GM18907 (cell line): ENCODE data around the gene APCDD1L.
"Not testable (repeated sequence)": the region's sequence is repeated elsewhere in the genome, so short reads cannot be mapped to it uniquely, and the experiment has no call there.

Experiments used
- ATAC-seq: cut with Tn5 transposase; IDR thresholded peaks from one replicate; pipeline ENCODE4 v1.9.1; 2021; ENCODE audit warnings: mild to moderate bottlenecking, moderate library complexity; ENCODE audit not compliant: unreplicated experiment

APCDD1L gene

DNA sequence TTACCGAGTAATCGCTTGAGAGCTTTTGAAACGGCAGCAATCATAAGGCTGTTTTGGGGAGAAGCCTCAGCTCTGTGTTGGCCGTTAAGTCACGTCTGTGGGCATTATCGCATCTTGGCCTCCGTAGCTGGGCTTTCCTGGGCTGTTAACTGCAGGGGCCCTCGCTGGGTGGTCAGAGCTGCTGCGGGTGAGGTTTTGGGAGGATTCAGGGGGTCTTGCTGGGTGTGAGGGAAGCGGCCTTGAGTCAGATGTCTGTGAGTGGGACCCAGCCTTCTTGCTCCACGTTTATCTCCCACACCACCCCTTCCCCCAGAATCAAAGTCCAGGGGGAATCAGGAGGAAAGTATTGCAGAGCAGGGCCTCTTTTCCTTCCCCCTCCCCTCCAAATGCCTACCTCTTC, 3.2 kb upstream of the APCDD1L start:
- ATAC-seq: no peak

DNA sequence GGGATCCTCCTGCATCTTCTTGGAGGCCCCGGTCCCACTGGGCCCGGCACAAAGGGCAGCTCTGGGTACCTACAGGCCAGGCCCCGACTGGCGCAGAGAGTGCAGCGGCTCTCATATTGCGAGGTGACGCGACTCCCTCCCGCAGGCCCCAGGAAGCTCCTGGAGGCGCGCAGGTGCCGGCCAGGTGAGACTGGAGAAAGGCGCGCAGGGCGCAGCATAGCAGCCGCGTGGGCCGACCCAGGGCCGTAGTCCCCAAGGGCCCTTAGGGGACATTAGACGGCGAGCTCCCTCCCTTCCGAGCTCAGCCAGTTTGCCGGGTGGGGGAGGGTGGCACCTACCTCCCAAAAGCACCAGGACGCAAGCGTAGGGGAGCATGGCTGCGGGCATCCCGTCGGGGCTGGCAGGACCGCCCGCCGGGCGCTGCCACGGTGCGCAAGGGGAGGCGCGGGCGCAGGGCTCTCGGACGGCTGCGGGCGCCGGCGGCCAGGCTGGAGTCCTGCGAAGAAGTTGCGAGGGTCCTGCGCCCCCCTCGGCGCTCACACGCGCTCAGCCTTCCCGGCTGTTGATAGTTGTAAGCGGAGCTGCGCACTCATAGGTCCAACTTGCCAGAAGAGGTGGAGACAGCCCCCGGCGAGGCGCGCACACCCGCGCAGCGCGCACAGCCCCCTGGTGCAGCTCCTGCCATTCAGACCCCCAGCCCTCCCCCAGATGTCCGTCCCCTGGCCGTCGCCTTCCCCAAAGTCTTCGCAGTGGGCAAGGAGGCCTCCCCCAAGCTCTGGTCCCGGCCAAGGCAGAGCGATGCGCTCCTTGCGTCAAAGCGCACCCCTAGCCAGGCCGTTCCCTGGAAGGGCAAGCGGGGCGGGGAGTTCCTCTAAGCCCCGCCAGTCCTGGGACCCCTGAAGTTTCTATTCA, 622 bp downstream of the APCDD1L start:
- no peak for ATAC-seq

DNA sequence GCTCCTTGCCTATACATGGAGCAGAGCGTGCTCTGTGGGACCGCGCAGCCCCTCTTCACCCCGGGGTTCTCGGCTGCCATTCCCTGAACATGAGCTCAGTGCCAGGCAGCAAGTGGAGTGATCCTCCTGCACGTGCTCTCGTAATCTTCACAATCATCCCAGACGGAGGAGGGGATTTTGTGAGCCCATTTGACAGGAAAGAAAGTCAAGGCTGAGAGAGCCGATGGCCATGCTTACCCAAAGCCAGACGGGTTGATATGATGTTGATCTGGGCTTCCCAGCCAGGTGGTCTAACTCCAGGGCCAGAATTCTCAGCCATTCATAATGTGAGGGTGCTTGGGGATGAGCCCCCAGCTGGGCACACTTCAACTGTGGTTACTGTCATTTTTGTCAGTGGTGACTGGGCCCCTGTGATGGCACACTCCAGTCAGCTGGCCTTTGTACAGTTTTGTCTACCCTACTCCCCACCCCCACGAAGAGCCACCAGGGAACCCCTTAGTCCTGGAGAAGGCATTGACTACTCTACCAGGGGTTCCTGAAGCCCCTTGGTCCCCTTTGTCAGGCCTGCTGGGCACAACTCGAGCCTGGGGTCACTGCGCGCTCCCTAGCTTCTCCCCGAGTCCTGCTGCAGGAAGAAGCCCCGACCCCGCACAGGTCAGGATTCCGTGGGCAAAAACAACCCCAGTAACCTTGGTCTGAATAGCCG, 1.5 kb downstream of the APCDD1L start:
- ATAC-seq: no peak

DNA sequence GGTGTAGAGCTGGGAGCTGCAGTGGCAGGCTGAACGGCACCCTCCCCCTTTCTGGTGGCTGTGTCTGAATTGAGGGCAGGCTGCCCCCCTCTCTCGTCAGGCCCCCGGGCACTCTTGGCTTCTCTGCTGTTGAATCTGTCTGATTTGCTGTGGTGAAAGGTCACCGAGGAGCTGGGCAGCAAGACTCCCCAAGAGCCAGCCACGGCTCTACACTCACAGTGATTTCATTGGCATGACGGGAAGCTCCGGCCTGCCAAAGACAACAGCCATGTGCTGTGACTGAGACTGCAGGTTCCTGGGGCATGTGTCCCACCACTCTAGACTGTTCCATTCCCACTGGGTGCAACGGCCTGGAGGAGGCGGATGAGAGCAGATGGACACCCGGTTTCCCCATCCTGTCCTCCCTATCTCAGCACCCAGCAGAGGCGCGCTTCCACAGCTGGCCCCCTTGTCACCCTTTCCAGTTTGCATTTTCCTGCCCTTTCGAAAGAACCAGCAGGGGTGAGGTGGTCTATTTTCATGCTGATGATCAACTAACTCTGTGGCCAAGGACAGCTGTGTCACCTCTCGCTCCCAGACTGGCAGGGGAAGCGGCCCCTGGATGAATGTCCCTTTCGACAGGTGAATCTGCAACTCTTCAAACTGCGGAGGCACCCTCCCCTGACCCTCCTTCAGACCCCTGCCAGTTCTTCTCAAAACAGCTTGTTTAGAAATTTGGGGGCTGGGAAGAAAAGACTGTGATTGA, 2.2 kb downstream of the APCDD1L start:
- no peak for ATAC-seq

DNA sequence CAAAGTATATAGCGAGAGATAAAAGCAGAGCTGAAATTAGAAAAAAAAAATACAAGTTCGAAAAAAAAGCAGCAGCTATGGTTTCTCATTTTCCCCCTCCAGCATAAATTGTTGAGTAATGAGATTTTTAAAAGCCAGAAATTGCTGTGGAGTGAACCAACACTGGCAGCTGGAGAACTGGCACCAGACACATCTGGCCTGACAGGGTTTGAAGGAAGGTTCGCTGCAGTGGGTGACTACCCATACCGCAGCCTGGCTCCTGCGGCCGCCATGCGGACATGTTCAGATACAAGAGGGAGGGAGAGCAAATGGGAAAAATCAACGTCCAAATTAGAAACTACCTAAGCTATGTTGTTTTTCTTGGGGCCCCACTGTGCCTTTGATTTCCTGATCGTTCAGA, 3.3 kb downstream of the APCDD1L start:
- ATAC-seq: no peak

DNA sequence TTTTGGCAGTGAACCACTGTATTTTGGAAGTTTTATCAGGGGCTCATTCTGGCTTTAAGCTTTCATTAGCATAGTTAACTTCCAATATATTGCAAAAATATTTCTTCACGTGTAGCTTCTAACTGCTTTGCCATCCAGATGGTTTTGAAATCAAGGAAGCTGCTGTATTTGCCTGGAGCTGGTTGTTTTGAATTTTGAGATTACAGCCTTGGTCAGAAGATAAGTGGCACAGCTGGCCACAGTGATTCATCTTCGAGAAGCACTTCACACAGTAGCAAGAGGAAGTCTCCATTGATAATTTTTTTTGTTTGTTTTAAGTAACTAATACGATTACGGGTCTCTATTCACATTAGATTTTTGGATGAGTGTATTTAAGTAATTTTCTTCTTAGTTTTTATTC, 3.8 kb downstream of the APCDD1L start:
- no peak for ATAC-seq

DNA sequence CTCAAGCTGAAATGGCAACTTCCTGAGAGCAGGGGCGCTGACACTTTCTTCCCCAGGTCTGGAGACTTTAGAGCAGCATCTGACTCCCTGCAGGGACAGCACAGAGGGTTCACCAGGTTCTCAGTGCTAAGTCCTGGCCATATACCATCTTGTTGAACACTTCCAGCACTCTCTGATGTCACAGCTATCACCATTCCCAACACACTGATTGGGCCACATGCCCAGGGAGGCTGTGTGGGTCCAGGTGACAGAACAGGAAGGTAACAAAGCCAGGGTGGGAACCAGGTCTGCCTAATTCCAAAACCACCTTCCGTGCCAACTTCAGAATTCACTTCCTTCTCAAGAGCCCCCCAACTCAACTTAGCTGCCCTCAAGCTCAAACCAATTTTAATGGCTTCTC, 4.3 kb downstream of the APCDD1L start:
- ATAC-seq: no peak

DNA sequence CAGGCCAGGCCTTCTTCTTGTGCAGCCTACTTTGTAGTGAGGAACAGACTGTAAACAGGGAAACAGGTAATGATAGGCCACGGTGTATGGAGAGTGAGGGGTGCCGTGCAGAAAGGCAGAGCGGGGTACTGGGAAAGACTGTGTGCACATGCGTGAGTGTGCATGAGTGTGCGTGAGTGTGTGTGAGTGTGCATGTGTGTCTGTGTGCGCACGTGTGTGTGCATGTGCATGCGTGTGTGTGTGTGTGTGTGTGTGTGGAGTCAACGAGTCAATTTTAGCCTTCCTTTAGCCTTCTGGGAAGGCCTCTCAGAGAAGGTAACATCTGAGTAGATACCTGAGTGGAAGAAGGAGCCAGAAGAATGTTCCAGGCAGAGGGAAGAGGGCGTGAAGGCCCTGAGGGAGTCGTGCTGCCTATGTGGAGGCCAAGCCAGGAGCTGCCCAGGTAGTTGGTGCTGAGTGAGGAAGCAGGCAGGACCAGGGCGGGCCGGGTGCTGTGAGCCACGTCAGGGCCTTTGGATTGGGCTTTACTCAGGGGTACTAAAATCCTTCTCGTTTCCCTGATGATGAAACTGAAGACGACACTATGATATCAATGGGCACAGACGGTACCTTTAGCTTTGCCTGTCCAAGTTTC, 6.3 kb downstream of the APCDD1L start:
- no peak for ATAC-seq

DNA sequence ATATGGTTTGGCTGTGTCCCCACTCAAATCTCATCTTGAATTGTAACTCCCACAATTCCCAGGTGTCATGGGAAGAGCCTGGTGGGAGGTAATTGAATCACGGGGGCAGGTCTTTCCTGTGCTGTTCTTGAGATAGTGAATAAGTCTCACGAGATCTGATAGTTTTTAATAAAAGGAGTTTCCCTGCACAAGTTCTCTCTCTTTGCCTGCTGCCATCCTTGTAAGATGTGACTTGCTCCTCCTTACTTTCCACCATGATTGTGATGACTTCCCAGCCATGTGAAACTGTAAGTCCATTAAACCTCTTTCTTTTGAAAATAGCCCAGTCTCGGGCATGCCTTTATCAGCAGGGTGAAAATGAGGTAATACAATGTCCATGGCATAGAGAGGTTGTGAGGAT, 8.2 kb downstream of the APCDD1L start:
- ATAC-seq: not testable (repeated sequence)

DNA sequence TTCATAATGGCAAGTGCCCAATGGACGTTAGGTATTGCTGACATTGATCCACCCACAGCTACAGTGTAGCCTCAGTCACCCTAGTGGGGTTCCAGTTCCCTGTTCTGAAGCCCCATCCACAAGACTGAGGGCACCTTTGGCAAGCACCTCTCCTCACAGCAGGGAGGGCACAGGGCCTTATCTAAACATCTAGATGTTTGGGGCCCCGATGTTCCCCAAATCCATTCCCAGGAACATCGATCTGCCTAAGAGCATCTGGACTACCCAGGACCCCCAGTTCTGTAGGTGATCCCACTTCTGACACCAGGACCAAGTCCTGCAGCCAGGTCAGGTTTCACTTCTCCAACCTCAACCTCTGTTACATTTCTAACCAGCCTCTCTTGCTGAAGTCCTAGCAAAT, 10.6 kb downstream of the APCDD1L start:
- ATAC-seq: no peak

DNA sequence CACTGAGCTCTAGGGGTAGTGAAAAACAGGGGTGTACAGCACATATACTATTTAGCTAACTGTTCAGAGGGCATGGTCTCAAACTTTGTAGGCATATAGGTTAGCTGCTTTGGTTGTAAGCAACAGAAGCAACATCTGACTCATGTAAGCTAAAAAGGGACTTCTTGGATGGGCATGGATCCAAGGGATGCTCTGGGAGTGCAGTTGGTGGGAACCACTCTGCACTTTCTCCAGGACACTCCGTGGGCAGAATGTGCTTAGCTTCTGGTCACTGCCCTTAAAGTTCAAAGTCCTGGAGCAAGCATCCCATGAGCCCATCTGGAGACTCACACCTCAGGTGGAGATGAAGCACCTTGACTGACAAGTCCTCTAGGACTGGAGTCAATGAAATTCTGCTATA, 11.5 kb downstream of the APCDD1L start:
- no peak for ATAC-seq

DNA sequence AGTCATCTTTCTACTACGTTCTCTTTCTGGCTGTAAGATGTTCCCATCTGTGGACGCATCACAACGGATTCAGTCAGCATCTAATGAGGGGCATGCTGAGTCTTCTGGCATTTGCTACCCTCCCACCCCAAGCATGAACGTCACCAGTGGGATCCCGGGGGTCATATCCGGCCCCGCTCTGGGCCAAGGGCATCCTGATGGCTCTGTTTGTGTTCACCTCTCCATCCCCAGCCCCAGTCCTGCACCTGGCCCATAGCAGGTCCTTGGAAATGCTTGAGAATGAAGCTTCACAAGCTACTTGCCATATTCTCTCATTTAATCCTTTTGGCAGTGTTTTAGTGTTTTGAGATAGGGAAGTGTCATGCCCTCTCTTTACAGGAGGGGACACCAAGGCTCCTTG, 14.9 kb downstream of the APCDD1L start:
- ATAC-seq: no peak

DNA sequence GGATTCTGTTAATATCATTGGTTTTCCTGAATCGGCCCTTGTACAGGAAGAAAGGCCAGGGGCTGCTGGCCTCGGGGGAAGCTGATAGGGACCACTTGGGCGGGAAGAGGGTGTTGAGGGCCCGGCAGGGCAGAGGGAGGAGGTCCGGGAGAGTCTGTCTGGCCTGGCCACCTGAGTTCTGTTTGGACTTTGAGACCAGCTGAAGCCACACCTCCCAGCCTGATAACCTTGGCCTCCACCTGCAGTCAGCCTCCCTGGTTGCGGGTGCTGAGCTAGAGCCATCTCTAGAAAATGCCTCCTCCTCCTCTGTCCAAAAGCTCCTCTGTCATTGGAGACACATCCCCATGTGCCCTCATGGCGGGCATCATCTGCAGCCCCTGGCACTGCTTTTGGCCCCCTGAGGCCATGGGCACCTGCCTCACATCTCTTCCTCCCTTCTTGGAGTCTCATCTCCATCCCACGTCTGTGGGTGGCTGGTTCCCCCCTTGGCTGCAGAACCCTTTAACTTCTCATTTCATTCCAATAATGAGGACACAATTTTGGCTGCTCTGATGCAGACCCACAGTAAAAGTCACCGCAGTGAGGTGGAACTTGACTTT, 16.6 kb downstream of the APCDD1L start:
- no peak for ATAC-seq

DNA sequence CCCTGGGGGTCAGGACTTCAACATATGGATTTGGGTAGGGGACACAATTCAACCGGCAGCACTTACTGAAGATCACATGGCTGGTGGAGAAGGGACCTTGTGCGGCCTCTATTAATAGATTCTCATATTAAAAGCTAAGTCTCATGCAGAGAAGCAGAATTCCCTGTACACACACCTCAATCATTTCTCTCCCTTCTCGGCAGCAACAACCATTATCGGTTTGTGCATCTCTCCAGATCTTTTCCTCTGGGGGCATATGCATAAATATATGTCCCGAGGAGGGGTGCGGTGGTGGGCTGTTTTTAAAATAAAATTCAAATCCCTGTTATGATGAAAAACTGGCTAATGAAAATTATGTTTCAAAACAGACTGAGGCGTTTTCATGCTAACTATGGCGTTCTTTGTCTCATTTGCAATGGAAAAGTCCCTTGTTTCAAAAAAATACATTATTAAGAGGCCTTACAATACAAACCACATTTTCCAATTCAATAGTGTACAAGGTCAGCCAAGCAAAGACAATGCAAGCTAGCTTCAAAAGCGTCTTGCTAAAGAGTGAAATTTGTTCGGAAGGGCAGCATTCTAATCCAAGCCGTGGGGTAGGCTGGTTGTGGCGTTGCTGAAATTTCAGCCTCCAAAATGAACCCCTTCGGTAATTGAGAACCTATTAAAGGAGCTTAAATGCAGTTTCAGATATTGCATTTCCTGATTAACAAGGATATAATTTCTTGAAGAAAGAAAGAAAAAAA, 17.3 kb downstream of the APCDD1L start:
- ATAC-seq: no peak

DNA sequence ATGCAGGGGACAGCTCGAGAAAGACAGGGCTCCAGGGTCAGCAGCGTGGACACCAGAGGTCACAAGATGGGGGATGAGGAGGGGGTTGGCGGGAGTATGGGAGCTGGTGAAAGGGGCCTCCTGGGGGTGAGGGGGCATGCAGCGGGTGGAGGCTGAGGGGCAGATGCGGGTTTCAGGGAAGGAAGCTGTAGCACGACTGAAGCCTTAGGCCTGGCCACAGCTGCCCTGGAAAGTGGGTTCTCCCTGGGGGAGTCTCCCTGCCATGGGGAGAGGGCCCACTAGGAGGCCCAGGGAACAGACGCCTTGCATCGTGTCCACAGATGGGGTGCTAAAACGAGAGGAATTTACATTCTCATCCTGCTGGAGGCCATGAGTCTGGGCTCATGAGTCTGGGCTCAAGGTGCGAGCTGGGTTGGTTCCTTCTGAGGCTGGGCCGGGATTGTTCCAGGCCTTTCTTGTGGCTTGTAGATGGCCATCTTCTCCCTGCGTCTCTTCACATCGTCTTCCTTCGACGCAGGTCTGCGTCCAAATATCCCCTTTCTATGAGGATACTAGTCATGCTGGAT, 18.0 kb downstream of the APCDD1L start:
- no peak for ATAC-seq

DNA sequence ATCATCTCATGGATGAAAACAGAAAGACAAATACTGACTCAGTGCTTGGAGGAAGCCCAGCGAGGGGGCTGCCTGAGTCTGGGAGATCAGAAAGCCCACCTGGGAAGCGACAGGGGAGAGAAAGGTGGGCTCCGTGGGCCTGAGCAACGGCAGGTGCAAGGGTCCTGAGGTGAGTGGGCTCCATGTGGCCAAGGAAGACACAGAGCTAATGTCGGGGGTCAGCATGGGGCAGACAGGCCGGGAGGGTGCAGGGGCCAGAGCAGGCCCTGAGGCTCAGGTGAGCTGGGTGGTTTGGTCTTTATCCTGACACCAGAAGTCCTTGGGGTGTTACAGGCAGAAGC, 18.8 kb downstream of the APCDD1L start:
- no peak for ATAC-seq

DNA sequence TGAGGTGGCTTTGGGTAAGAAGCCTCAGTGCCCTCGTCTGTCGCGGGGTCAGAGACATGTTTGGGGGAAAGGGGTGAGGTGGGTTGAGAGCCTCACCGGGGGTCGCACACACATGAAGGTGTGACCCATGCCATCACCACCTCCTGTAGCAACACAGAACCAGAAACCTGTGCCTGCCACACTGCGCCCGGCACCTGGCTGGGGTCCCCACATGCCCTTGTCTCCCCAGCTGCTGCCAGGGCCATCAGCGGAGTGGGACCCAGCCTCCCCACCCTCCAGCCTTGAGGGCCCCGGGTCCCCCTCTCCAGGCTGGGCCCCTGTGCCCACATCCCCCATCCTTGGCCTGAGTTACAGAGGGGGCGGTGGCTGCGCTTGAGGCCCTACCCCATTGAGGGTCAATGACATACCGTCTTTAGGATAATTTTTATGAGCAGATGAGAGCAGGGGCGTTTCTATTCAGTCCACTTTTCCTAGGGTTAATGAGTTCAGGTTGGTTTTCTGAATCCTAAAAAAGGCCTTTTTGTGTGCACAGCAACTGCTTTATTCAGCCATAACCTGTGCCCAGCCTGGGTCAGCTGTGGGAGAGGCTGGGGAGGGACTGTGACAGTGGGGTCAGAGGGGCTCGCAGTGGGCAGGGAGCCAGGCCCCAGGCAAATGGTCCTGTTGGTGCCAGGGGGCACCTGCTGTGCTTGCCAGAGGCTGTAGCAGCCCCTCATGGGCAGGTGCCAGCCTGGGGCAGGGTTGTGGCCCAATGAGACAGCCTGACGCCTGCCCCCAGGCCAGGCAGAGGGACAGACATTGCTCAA, 19.4 kb downstream of the APCDD1L start:
- ATAC-seq: no peak

DNA sequence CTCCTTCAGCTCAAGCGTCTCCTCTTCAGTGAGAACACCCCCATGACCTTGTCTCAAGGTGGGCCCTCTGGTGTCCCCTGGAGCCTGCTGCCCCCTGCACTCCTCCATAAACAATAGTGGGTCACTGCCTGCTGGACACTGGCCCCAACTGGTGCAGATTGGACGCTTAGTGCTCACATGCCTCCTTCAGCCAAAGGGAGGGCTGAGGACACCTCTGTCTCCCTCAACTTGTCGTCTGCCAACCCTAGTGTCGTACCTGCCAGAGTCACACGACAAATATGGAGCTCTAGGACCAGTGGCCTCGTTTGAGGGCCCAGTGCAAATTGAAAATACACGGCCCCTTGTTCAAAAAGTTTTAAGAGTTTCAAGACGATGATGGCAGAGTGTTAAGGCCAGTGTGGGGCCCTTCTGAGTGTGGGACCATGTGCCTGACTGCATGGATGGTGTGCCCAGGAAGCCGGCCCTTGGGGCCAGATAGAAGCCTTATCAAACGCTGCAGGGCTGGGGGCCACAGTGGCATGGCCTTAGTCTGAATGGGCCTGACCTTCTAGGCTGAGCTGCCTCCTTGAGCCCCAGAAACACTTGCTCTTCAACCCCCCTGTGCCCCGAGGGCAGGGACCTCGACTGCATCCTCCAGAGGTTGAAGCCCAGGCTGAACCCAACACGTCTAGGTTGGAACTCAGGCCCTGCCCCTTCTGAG, 20.1 kb downstream of the APCDD1L start:
- no peak for ATAC-seq
